ENCODE measurements around the gene ANKRD45. TPM values are rescaled to one million over a fixed set of nuclear protein-coding genes. Genes with fewer than 3 reads are reported as not detected.

ANKRD45 gene
- total RNA-seq, 1 experiment from 2014 or later: 0.44 TPM

- H3K4me1 ChIP-seq (ENCODE audit: control insufficient read depth in 1 of 2, insufficient read depth in 2 of 2, low read length in 2 of 2): no peaks in the 10 kb centered on the region
- H3K27ac ChIP-seq (ENCODE audit: low read depth, low read length): no peak overlapping the region
- no peaks in the 10 kb centered on the region for H3K79me2 ChIP-seq (ENCODE audit: insufficient read depth, low read length)
- H2AFZ ChIP-seq (ENCODE audit: low read depth, low read length, poor library complexity, severe bottlenecking): no peak overlapping the region
- no TSS peak for BruUV-seq (replicated peaks)
- H4K20me1 ChIP-seq (ENCODE audit: insufficient read depth): no peaks in the 10 kb centered on the region
- H3K4me3 ChIP-seq (replicated peaks in 1 of 2; ENCODE audit: low read depth in 1 of 2, low read length in 2 of 2): no peak overlapping the region
- TF ChIP-seq SP1 (IDR thresholded peaks at IDR 0.05; ENCODE audit: low read depth) (no peak), EZH2 (IDR thresholded peaks at IDR 0.05) (no peak), SIN3A (IDR thresholded peaks at IDR 0.05; ENCODE audit: low read depth) (no peak), ZNF274 (IDR thresholded peaks at IDR 0.05; ENCODE audit: low read depth, low read length) (no peak), JUND (IDR thresholded peaks at IDR 0.05) (no peak), SRF (IDR thresholded peaks at IDR 0.05; ENCODE audit: low read depth) (no peak), EZH2phosphoT487 (IDR thresholded peaks at IDR 0.05; ENCODE audit: borderline replicate concordance) (no peak), TCF7L2 (IDR thresholded peaks at IDR 0.05; ENCODE audit: borderline replicate concordance, extremely low read depth, insufficient read depth, insufficient read length) (no peak), RAD21 (IDR thresholded peaks at IDR 0.05; ENCODE audit: low read depth) (no peak), YY1 (IDR thresholded peaks at IDR 0.05; ENCODE audit: extremely low read depth, insufficient replicate concordance, low read depth, low read length) (no peak), CBX3 (IDR thresholded peaks at IDR 0.05; ENCODE audit: low read depth) (no peak), ZFX (IDR thresholded peaks at IDR 0.05) (no peak), EGR1 (IDR thresholded peaks at IDR 0.05; ENCODE audit: low read depth) (no peak), ELF1 (IDR thresholded peaks at IDR 0.05; ENCODE audit: borderline replicate concordance, low read depth) (no peak), FOSL1 (IDR thresholded peaks at IDR 0.05; ENCODE audit: low read depth) (no peak)
- TF ChIP-seq, protein P1, sequence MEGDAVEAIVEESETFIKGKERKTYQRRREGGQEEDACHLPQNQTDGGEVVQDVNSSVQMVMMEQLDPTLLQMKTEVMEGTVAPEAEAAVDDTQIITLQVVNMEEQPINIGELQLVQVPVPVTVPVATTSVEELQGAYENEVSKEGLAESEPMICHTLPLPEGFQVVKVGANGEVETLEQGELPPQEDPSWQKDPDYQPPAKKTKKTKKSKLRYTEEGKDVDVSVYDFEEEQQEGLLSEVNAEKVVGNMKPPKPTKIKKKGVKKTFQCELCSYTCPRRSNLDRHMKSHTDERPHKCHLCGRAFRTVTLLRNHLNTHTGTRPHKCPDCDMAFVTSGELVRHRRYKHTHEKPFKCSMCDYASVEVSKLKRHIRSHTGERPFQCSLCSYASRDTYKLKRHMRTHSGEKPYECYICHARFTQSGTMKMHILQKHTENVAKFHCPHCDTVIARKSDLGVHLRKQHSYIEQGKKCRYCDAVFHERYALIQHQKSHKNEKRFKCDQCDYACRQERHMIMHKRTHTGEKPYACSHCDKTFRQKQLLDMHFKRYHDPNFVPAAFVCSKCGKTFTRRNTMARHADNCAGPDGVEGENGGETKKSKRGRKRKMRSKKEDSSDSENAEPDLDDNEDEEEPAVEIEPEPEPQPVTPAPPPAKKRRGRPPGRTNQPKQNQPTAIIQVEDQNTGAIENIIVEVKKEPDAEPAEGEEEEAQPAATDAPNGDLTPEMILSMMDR (IDR thresholded peaks at IDR 0.05 in 2 of 3, conservative IDR thresholded peaks at IDR 0.05 in 1 of 3; ENCODE audit: borderline replicate concordance in 1 of 3, insufficient read depth in 1 of 3, low read depth in 2 of 3, low read length in 2 of 3): no peak
- TF ChIP-seq, protein P2, sequence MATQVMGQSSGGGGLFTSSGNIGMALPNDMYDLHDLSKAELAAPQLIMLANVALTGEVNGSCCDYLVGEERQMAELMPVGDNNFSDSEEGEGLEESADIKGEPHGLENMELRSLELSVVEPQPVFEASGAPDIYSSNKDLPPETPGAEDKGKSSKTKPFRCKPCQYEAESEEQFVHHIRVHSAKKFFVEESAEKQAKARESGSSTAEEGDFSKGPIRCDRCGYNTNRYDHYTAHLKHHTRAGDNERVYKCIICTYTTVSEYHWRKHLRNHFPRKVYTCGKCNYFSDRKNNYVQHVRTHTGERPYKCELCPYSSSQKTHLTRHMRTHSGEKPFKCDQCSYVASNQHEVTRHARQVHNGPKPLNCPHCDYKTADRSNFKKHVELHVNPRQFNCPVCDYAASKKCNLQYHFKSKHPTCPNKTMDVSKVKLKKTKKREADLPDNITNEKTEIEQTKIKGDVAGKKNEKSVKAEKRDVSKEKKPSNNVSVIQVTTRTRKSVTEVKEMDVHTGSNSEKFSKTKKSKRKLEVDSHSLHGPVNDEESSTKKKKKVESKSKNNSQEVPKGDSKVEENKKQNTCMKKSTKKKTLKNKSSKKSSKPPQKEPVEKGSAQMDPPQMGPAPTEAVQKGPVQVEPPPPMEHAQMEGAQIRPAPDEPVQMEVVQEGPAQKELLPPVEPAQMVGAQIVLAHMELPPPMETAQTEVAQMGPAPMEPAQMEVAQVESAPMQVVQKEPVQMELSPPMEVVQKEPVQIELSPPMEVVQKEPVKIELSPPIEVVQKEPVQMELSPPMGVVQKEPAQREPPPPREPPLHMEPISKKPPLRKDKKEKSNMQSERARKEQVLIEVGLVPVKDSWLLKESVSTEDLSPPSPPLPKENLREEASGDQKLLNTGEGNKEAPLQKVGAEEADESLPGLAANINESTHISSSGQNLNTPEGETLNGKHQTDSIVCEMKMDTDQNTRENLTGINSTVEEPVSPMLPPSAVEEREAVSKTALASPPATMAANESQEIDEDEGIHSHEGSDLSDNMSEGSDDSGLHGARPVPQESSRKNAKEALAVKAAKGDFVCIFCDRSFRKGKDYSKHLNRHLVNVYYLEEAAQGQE (IDR thresholded peaks at IDR 0.05; ENCODE audit: low read depth): no peak
- CTCF ChIA-PET: no interaction called here
- H3K9ac ChIP-seq (ENCODE audit: low read length): no peak overlapping the region
- no peaks in the 10 kb centered on the region for H3K27me3 ChIP-seq (ENCODE audit: insufficient read depth, low read length)
- no peaks in the 10 kb centered on the region for H3K36me3 ChIP-seq (ENCODE audit: control insufficient read depth in 1 of 2, insufficient read depth in 2 of 2, low read length in 2 of 2)
- no peaks in the 10 kb centered on the region for H3K9me3 ChIP-seq (ENCODE audit: control insufficient read depth in 1 of 2, insufficient read depth in 1 of 2, low read depth in 1 of 2, low read length in 2 of 2)
- no peak for ATAC-seq
- intact Hi-C loops (cut with micrococcal nuclease): no loop called here
- RAD21 ChIA-PET (ENCODE audit: low non-redundant PET in 1 of 2, low total read pairs in 2 of 2, uncharacterized antibody in 2 of 2, unreplicated experiment in 2 of 2): no interaction called here
- H3K9me2 ChIP-seq (ENCODE audit: insufficient read depth): no peaks in the 10 kb centered on the region
- no peak overlapping the region for H3K4me2 ChIP-seq (ENCODE audit: low read length)
- no peak for DNase-seq (ENCODE audit: low read depth, low spot score)
- POLR2A ChIA-PET: no interaction called here
These were observed 39.1 kb upstream of the ANKRD45 start for GRCh38 chr1:173708787-173709186.

All from HCT116 (cell line).